Sigmoid colon (tissue), 3 donors: ENCODE measurements around the gene DSCAML1.

Source experiments
- POLR2A ChIP-seq, 2 donors: fragments of 450-650 bp; IDR thresholded peaks; one replicate each; pipeline ENCODE4 v1.6.1; 2016; ENCODE audit warnings: antibody characterized with exemption in 2 of 2, mild to moderate bottlenecking in 2 of 2, moderate library complexity in 2 of 2
- TF ChIP-seq, protein P1 (sequence below), 4 experiments: fragments of 450-650 bp in 3 of 4; fragments of 200-600 bp in 1 of 4; IDR thresholded peaks; one replicate each; pipeline ENCODE4 v1.5.1; 2016 to 2019; ENCODE audit warnings: antibody characterized with exemption in 4 of 4, mild to moderate bottlenecking in 3 of 4, moderate library complexity in 2 of 4

DNA sequence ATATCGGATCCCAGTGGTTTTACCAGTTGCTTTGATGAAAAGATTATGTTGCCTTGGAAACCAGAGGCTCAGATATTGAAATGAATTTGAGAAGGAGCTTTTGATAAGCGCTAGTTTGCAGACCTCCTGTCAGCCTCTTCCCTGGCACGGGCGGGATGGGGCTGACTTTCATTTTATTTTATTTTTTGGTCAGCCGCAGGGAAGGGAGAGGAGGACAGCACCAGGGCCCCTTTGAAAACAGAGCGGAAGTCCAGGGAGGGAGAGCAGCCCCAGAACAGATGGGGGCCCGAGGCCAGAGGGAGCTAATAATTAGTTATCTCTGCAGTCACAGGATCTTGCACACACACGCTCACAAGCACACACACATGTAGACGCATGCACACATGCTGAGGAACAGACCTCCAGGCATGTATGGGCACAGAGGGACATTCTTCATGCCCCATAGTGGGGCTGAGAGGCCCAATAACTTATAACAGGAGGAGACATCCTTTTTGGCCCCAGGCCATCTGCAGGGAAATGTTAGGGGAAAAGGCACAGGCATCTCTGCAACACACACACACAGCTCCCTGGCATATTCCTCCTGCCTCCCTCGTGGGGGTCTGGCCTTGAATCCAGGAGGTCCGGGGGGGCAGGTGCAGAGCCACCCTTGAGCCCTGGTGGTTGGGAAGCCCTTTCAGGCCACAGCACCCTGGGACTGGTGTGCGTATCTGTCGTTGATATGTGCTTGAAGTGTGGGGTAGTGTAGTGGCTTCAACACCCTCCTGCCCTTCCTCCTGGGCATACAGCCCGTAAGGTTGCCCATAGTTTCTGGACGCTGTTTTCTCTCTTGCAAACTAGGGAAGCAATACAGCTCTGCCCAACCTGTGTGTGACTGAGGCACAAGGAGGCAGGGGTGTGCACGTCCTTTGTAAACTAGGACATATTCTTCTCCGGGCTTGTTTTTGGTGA, 352.0 kb downstream of the DSCAML1 start:
- no peak for TF ChIP-seq POLR2A (IDR thresholded peaks at IDR 0.05)
- TF ChIP-seq, protein P1, sequence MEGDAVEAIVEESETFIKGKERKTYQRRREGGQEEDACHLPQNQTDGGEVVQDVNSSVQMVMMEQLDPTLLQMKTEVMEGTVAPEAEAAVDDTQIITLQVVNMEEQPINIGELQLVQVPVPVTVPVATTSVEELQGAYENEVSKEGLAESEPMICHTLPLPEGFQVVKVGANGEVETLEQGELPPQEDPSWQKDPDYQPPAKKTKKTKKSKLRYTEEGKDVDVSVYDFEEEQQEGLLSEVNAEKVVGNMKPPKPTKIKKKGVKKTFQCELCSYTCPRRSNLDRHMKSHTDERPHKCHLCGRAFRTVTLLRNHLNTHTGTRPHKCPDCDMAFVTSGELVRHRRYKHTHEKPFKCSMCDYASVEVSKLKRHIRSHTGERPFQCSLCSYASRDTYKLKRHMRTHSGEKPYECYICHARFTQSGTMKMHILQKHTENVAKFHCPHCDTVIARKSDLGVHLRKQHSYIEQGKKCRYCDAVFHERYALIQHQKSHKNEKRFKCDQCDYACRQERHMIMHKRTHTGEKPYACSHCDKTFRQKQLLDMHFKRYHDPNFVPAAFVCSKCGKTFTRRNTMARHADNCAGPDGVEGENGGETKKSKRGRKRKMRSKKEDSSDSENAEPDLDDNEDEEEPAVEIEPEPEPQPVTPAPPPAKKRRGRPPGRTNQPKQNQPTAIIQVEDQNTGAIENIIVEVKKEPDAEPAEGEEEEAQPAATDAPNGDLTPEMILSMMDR (IDR thresholded peaks at IDR 0.05) = no peak
